IPS-18a (cell line): ENCODE data around the gene CHRNE.
"Not testable (repeated sequence)": the region's sequence is repeated elsewhere in the genome, so short reads cannot be mapped to it uniquely, and the experiment has no call there.

Source experiments
- H3K27ac ChIP-seq: one replicate; pipeline ENCODE4 v1.5.1; 2013; ENCODE audit warnings: low read length
- H3K27me3 ChIP-seq: one replicate; pipeline ENCODE4 v1.6.1; 2013; ENCODE audit warnings: mild to moderate bottlenecking, low read length; ENCODE audit not compliant: control insufficient read depth, insufficient read depth
- H3K36me3 ChIP-seq: one replicate; pipeline ENCODE4 v1.6.1; 2013; ENCODE audit warnings: low read depth, low read length; ENCODE audit not compliant: control insufficient read depth
- H3K4me1 ChIP-seq: one replicate; pipeline ENCODE4 v1.6.1; 2013; ENCODE audit warnings: low read depth, low read length; ENCODE audit not compliant: control insufficient read depth
- H3K4me3 ChIP-seq: one replicate; pipeline ENCODE4 v1.5.1; 2013; ENCODE audit warnings: low read length
- H3K9ac ChIP-seq: one replicate; pipeline ENCODE4 v1.6.1; 2013; ENCODE audit warnings: mild to moderate bottlenecking, low read length, moderate library complexity
- H3K9me3 ChIP-seq: one replicate; pipeline ENCODE4 v1.6.1; 2013; ENCODE audit warnings: low read depth, low read length; ENCODE audit not compliant: control insufficient read depth

The CHRNE gene

DNA sequence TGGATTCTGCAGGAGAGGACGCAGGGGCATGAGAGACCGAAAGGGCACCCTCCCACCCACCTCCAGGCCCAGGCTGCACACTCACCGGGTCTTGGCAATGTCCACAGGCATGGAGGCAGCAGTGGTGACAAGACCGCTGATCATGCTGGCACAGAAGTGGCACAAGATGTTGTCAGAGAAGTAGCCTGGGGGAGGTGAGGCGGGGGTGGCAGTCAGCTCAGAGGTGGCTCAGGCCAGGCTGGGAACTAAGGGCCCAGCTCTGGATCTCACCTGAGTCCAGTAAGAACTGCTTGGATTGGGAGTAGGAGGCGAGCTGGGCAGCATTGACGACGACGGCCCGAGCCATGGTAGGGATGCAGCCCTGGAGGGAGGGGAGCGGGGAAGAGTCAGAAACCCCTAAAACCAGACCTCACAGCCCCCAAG, 35.2 kb upstream of the CHRNE start:
- peaks cover 13% of the 10 kb centered on the region for H3K4me1 ChIP-seq
- peaks cover 20% of the 10 kb centered on the region for H3K36me3 ChIP-seq
- H3K27ac ChIP-seq = no peak overlapping the region
- H3K9me3 ChIP-seq = no peaks in the 10 kb centered on the region
- H3K27me3 ChIP-seq = no peaks in the 10 kb centered on the region
- no peak overlapping the region for H3K4me3 ChIP-seq
- H3K9ac ChIP-seq = no peak overlapping the region

DNA sequence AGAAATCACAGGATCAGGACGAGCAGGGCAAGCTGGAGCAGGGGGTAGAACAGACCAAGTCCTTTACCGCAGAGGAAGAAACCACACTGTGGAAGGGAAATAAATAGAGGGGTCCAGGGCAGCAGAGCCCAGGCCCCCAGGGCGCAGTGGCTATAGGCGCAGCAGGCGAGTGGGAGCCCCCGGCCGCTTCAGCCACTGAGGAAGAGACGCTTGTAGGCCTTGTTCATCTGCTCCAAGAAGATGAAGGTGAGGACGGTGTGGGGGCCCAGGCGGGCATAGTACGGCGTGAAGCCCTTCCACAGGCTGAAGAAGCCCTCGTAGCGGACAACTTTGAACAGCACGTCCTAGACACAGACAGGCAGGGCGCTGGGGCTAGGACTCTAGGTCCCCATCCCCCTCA, 34.7 kb upstream of the CHRNE start:
- Histone ChIP-seq H3K9ac (no peak overlapping the region), H3K4me1 (peaks cover 13% of the 10 kb centered on the region), H3K9me3 (no peaks in the 10 kb centered on the region), H3K4me3 (no peak overlapping the region), H3K36me3 (peaks cover 15% of the 10 kb centered on the region), H3K27me3 (no peaks in the 10 kb centered on the region), H3K27ac (no peak overlapping the region)

DNA sequence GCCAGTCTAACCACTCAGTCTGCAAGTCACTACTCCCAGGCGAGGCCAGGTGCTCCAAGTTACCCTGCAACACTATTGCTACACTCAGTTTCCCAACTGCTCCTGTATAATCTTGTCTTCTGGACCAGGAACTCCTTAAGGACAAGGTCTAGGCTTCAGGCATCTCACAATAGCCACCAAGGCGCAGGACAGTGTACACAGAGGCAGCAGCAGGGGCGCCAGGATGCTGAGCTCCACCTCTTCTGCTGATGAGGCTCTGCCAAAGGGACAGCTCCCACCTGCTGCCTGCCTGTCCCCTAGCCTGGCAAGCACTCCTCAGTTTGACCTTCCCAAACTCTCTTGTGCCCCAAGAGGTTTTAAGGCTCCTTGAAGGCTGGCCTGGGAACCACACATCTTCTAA, 33.5 kb upstream of the CHRNE start:
- Histone ChIP-seq H3K27ac (no peak overlapping the region), H3K9me3 (no peaks in the 10 kb centered on the region), H3K4me1 (peaks cover 13% of the 10 kb centered on the region), H3K4me3 (no peak overlapping the region), H3K36me3 (peaks cover 12% of the 10 kb centered on the region), H3K9ac (no peak overlapping the region), H3K27me3 (no peaks in the 10 kb centered on the region)

DNA sequence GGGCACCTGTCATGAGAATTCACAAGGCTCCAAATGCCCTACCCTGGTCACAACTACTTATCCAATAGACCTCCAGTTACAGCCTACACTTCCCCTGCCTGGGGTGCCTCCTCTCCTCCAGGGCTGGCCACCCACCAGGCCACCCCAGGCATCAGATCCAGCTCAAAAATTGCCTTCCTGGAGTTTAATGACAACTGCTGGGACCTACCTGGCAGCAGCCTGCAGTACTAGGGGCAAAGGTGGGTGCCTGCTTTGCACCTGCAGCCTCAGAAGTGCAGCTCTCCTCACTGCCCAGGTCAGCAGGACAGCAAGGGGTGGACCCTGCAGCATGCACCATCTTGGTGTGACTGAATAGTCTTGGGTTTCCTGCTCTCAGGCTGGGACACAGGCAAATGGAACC, 32.8 kb upstream of the CHRNE start:
- Histone ChIP-seq H3K36me3 (peaks cover 14% of the 10 kb centered on the region), H3K27me3 (no peaks in the 10 kb centered on the region), H3K4me3 (no peak overlapping the region), H3K4me1 (peaks cover 10% of the 10 kb centered on the region), H3K9me3 (no peaks in the 10 kb centered on the region), H3K9ac (no peak overlapping the region), H3K27ac (no peak overlapping the region)

DNA sequence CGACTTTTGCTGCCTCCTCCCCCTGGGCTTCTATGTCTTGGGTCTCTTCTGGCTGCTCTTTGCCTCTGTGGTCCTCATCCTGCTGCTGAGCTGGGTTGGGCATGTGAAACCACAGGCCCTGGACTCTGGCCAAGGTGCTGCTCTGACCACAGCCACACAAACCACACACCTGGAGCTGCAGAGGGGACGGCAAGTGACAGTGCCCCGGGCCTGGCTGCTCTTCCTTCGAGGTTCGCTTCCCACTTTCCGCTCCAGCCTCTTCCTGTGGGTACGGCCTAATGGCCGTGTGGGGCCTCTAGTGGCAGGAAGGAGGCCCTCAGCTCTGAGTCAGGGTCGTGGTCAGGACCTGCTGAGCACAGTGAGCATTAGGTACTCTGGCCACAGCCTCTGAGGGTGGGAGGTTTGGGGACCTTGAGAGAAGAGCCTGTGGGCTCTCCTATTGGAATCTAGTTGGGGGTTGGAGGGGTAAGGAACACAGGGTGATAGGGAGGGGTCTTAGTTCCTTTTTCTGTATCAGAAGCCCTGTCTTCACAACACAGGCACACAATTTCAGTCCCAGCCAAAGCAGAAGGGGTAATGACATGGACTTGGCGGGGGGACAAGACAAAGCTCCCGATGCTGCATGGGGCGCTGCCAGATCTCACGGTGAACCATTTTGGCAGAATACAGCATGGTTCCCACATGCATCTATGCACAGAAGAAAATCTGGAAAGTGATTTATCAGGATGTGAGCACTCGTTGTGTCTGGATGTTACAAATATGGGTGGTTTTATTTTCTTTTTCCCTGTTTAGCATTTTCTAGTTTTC, 31.5 kb upstream of the CHRNE start:
- peaks cover 14% of the 10 kb centered on the region for H3K36me3 ChIP-seq

DNA sequence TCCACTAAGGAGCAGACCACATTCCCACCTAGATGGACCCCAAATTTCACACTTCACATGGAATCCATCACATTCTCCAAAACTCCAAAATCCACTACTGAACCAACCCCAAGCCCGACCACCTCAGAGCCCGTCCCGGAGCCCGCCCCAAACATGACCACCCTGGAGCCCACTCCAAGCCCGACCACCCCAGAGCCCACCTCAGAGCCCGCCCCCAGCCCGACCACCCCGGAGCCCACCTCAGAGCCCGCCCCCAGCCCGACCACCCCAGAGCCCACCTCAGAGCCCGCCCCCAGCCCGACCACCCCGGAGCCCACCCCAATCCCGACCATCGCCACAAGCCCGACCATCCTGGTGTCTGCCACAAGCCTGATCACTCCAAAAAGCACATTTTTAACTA, 30.7 kb upstream of the CHRNE start:
- H3K4me3 ChIP-seq = no peak overlapping the region
- no peaks in the 10 kb centered on the region for H3K9me3 ChIP-seq
- no peaks in the 10 kb centered on the region for H3K27me3 ChIP-seq
- H3K36me3 ChIP-seq = peaks cover 14% of the 10 kb centered on the region
- no peak overlapping the region for H3K27ac ChIP-seq
- H3K4me1 ChIP-seq = peaks cover 5% of the 10 kb centered on the region
- H3K9ac ChIP-seq = no peak overlapping the region

More for the DNA sequence above, 31.5 kb upstream of the CHRNE start:
- H3K4me3 ChIP-seq = no peak overlapping the region
- H3K27me3 ChIP-seq = no peaks in the 10 kb centered on the region
- H3K4me1 ChIP-seq = peaks cover 10% of the 10 kb centered on the region
- no peak overlapping the region for H3K9ac ChIP-seq
- no peaks in the 10 kb centered on the region for H3K9me3 ChIP-seq
- no peak overlapping the region for H3K27ac ChIP-seq

DNA sequence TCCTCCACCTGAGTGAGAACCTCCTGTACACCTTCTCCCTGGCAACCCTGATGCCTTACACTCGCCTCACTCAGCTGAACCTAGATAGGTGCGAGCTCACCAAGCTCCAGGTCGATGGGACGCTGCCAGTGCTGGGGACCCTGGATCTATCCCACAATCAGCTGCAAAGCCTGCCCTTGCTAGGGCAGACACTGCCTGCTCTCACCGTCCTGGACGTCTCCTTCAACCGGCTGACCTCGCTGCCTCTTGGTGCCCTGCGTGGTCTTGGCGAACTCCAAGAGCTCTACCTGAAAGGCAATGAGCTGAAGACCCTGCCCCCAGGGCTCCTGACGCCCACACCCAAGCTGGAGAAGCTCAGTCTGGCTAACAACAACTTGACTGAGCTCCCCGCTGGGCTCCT, 29.9 kb upstream of the CHRNE start:
- Histone ChIP-seq H3K4me1 (peaks cover 2% of the 10 kb centered on the region), H3K4me3 (no peak overlapping the region), H3K27me3 (no peaks in the 10 kb centered on the region), H3K9me3 (no peaks in the 10 kb centered on the region), H3K36me3 (peaks cover 11% of the 10 kb centered on the region), H3K27ac (no peak overlapping the region), H3K9ac (no peak overlapping the region)

DNA sequence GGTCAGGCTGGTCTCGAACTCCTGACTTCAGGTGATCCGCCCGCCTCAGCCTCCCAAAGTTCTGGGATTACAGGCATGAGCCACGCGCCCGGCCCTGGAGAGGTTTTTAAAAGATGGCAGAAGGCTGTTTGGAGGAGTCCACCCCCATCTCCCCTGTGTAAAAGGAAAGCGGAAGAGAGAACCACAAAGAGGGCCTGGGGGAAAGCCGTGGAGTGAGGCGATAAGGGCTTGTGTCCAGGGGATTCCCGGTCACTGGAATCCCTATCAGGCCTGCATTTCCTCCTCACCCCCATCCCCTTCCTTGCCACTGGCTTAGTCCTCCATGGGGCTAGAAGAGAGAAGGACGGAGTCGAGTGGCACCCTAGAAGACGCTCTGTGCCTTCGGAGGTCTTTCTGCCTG, 29.1 kb upstream of the CHRNE start, which contains the start of gene GP1BA:
Gene GP1BA (plus strand): TSS at position 315 of the 400 bp plus-strand sequence. CDS start 328 bp downstream, outside the sequence.
- Histone ChIP-seq H3K4me1 (peaks cover 2% of the 10 kb centered on the region), H3K9me3 (no peaks in the 10 kb centered on the region), H3K27me3 (no peaks in the 10 kb centered on the region), H3K9ac (no peak within 1 kb of the TSS), H3K4me3 (no peak within 1 kb of the TSS), H3K36me3 (peaks cover 6% of the 10 kb centered on the region), H3K27ac (no peak within 1 kb of the TSS)

DNA sequence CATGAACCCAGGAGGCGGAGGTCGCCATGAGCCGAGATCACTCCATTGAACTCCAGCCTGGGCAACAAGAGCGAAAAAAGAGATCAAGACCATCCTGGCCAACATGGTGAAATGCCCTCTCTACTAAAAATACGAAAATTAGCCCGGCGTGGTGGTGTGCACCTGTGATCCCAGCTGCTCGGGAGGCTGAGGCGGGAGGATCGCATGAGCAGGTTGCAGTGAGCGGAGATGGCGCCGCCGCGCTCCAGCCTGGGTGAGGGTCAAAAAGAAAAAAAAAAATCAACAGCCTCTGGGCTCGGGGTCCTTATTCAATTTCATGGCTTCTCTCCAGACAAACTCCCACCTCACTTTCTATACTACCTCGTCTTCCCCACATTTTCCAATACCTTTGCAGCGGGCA, 26.0 kb upstream of the CHRNE start:
- Histone ChIP-seq H3K36me3 (peaks cover 3% of the 10 kb centered on the region), H3K9me3 (no peaks in the 10 kb centered on the region), H3K27me3 (no peaks in the 10 kb centered on the region), H3K27ac (no peak overlapping the region), H3K9ac (no peak overlapping the region), H3K4me1 (no peaks in the 10 kb centered on the region), H3K4me3 (no peak overlapping the region)

DNA sequence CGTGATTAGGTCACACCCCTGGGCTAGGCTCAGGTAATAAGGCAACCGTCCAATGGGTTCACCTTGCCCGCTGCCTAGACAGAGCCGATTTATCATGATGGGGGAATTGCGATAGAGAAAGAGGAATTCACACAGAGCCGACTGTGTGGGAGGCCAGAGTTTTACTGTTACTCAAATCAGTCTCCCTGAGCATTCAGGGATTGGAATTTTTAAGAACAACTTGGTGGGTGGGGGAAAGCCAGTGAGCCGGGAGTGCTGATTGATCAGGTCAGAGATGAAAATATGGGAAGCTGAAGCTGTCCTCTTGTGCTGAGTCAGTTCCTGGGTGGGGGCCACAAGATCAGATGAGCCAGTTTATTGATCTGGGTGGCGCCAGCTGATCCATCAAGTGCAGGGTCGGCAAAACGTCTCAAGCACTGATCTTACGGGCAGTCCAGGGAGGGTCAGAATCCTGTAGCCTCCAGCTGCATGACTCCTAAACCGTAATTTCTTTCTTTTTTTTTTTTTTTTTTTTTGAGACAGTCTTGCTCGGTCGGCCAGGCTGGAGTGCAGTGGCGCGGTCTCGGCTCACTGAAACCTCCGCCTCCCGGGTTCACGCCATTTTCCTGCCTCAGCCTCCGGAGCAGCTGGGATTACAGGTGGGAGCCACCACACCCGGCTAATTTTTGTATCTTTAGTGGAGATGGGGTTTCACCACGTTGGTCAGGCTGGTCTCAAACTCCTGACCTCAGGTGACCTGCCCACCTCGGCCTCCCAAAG, 23.9 kb upstream of the CHRNE start:
- H3K27ac ChIP-seq, H3K27me3 ChIP-seq, H3K9me3 ChIP-seq, H3K36me3 ChIP-seq, H3K9ac ChIP-seq, H3K4me1 ChIP-seq, H3K4me3 ChIP-seq: not testable (repeated sequence)

DNA sequence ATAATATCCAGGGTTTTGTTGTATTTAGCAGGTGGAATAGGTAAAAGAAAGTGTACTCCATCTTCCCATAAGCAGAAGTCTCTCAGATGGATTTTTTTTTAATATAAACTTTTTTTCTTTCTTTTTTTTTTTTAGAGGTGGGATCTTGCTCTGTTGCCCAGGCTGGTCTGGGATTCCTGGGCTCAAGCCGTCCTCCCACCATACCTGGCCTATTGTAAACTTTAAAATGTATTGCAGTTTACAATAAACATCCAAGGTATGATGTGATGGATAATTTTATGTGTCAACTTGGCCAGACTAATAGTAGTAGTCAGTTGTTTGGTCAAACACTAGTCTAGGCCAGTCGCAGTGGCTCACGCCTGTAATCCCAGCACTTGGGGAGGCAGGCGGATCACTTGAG, 18.4 kb upstream of the CHRNE start:
- peaks cover 3% of the 10 kb centered on the region for H3K4me1 ChIP-seq
- no peaks in the 10 kb centered on the region for H3K36me3 ChIP-seq
- H3K27ac ChIP-seq = no peak overlapping the region
- H3K9ac ChIP-seq = no peak overlapping the region
- no peak overlapping the region for H3K4me3 ChIP-seq
- no peaks in the 10 kb centered on the region for H3K27me3 ChIP-seq
- H3K9me3 ChIP-seq = no peaks in the 10 kb centered on the region
